Measurements from ENCODE around the gene PNLIPRP2. TPM values are rescaled to one million over a fixed set of nuclear protein-coding genes. Genes with fewer than 3 reads are reported as not detected.

PNLIPRP2 gene
- total RNA-seq (2014; rRNA removed; shearing (Covaris generic)) (not detected in 2 replicates), total RNA-seq (2022) (not detected in 2 replicates), Bru-seq, nascent RNA (not detected), BruChase-seq, experiment 1, labeled RNA remaining after a 6-hour chase (not detected), BruChase-seq, experiment 2, labeled RNA remaining after a 2-hour chase (not detected)
- long read RNA-seq: 0 reads

DNA sequence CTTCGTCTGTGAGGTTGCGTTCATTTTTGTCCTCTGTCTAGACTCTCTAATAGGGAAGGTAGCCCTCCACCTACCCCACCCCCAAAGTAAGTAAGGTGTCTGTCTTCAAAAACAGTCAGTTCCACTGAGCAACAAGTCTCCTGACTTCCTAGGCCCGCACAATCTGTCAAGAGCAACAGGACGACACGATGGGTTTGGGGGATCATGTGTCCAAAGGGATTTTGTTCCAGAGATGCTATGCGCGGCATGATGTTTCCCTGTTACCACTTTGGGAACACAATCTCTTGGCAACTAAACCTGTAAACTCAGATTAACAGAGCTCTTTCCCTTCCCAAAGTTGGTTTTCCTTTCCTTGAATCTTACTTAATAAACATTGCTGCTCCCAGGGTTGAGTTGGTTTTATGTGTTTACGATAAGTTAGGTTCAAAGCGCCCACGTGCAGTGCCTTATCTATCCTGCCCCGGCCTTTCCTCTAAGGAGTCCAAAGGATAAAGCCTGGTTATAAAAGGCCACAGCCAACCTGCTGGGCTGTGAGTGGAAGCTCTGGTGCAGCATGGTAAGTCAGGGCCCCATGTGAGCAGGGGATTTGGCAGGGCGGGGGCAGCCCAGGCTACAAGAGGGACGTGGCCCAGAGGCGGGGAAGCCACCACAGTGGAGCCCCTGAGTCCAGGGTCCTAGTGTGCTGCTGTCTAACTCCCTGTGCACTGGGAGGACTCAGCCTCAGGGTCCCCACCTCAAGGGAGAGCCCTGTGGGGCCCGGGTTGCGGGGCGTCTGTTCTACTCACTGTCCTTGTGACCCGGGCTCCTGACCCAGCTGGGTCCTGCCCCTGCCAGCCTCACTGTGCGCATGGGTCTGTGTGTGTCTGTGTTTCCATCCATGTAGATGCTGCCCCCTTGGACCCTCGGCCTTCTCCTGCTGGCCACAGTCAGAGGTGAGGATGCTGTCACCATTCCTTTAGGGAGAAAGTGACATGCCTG is at the start of gene PNLIPRP2:
Gene PNLIPRP2, plus strand, starts transcription at position 531 of the 978 bp plus-strand sequence.
- no peak within 1 kb of the TSS for H2AFZ ChIP-seq (ENCODE audit: low read length)
- no peaks in the 10 kb centered on the region for H4K20me1 ChIP-seq (ENCODE audit: insufficient read depth, low read length)
- intact Hi-C loops (cut with micrococcal nuclease; ENCODE audit: unreplicated experiment): no loop called here
- no peak within 1 kb of the TSS for H3K4me2 ChIP-seq (ENCODE audit: low read length)
- H3K4me1 ChIP-seq (ENCODE audit: insufficient read depth, low read length, poor library complexity, severe bottlenecking): no peaks in the 10 kb centered on the region
- H3K4me3 ChIP-seq (ENCODE audit: low read depth, low read length, poor library complexity, severe bottlenecking): no peak within 1 kb of the TSS
- H3K79me2 ChIP-seq (ENCODE audit: insufficient read depth, low read depth, low read length): no peaks in the 10 kb centered on the region
- no peaks in the 10 kb centered on the region for H3K9me2 ChIP-seq (ENCODE audit: insufficient read depth, low read length)
- no peak within 1 kb of the TSS for H3K27ac ChIP-seq (ENCODE audit: low read depth, low read length, poor library complexity, severe bottlenecking)
- DNase-seq (ENCODE audit: low spot score): no peak
- no TSS peak for BruUV-seq (replicated peaks)
- no peaks in the 10 kb centered on the region for H3K9me3 ChIP-seq (ENCODE audit: low read length)
- ChIA-PET POLR2A (no interaction called here), CTCF (ENCODE audit: unreplicated experiment) (no interaction called here)
- TF ChIP-seq, protein P1, sequence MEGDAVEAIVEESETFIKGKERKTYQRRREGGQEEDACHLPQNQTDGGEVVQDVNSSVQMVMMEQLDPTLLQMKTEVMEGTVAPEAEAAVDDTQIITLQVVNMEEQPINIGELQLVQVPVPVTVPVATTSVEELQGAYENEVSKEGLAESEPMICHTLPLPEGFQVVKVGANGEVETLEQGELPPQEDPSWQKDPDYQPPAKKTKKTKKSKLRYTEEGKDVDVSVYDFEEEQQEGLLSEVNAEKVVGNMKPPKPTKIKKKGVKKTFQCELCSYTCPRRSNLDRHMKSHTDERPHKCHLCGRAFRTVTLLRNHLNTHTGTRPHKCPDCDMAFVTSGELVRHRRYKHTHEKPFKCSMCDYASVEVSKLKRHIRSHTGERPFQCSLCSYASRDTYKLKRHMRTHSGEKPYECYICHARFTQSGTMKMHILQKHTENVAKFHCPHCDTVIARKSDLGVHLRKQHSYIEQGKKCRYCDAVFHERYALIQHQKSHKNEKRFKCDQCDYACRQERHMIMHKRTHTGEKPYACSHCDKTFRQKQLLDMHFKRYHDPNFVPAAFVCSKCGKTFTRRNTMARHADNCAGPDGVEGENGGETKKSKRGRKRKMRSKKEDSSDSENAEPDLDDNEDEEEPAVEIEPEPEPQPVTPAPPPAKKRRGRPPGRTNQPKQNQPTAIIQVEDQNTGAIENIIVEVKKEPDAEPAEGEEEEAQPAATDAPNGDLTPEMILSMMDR (conservative IDR thresholded peaks at IDR 0.05; ENCODE audit: low read length): no peak
- TF ChIP-seq EZH2phosphoT487 (IDR thresholded peaks at IDR 0.05; ENCODE audit: borderline replicate concordance, low read depth, low read length): no peak
- H3K36me3 ChIP-seq (ENCODE audit: insufficient read depth, low read length): no peaks in the 10 kb centered on the region

DNA sequence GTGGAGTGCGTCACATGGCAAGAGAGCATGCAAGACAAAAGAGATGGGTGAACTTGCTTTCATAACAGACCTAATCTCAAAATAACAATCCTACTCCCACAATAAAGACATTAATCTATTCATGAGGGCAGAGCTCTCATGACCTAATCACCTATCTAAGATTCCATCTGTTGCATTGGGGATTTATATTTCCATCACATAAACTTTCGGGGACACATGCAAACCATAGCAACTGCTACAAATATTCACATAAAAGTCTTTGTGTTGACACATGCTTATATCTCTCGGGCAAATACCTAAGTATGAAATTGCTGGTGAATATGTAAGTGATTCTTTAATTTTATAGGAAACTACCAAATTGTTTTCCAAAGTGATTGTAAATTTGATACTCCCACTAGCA is 46.0 kb upstream of the PNLIPRP2 start:
- H3K79me2 ChIP-seq (ENCODE audit: insufficient read depth, low read depth, low read length): no peaks in the 10 kb centered on the region
- no peak overlapping the region for H3K27ac ChIP-seq (ENCODE audit: low read depth, low read length, poor library complexity, severe bottlenecking)
- ChIA-PET CTCF (ENCODE audit: unreplicated experiment) (no interaction called here), POLR2A (no interaction called here)
- no peaks in the 10 kb centered on the region for H3K9me3 ChIP-seq (ENCODE audit: low read length)
- intact Hi-C loops (cut with micrococcal nuclease; ENCODE audit: unreplicated experiment): no loop called here
- H3K4me1 ChIP-seq (ENCODE audit: insufficient read depth, low read length, poor library complexity, severe bottlenecking): no peaks in the 10 kb centered on the region
- DNase-seq (ENCODE audit: low spot score): no peak
- no peaks in the 10 kb centered on the region for H3K9me2 ChIP-seq (ENCODE audit: insufficient read depth, low read length)
- TF ChIP-seq, protein P1 (conservative IDR thresholded peaks at IDR 0.05; ENCODE audit: low read length): no peak
- no peak for TF ChIP-seq EZH2phosphoT487 (IDR thresholded peaks at IDR 0.05; ENCODE audit: borderline replicate concordance, low read depth, low read length)
- H2AFZ ChIP-seq (ENCODE audit: low read length): no peak overlapping the region
- no TSS peak for BruUV-seq (replicated peaks)
- H3K4me2 ChIP-seq (ENCODE audit: low read length): no peak overlapping the region
- H3K4me3 ChIP-seq (ENCODE audit: low read depth, low read length, poor library complexity, severe bottlenecking): no peak overlapping the region
- no peaks in the 10 kb centered on the region for H3K36me3 ChIP-seq (ENCODE audit: insufficient read depth, low read length)
- H4K20me1 ChIP-seq (ENCODE audit: insufficient read depth, low read length): no peaks in the 10 kb centered on the region
